Measurements from ENCODE around the gene IPO9.

IPO9 gene

DNA sequence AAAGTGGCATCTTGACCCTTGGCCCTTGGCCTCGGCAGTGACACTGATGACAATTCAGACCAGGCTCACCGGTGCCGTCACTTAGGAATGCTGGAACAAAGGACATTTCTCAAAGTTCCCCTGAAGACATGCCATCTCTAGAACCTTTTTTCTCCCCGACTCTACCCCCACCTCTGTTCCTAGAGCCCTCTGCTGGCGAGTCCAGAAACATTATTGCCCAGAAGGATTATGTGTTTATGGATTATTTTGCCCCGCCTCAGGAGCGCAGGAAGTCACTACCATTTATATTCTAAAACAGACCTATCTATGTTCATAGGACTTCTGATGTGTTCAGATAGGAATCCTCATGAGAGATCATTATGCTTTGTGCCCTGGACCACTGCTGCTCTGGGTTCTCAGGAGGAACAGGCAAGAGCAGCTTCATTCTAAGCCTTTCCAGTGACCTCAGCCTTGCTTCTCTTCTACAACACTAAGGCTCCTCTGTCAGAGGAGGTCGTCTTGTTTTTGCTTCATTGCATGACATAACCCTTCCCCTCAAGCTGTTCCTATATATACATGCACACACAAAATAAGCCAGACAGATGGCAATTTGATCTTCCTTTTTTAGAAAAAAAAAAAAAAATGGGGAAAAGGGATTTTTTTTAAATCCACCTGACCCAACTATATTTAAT, 47.3 kb downstream of the IPO9 start:
- no peak for DNase-seq (ENCODE audit: low spot score)
- TF ChIP-seq, protein P1, sequence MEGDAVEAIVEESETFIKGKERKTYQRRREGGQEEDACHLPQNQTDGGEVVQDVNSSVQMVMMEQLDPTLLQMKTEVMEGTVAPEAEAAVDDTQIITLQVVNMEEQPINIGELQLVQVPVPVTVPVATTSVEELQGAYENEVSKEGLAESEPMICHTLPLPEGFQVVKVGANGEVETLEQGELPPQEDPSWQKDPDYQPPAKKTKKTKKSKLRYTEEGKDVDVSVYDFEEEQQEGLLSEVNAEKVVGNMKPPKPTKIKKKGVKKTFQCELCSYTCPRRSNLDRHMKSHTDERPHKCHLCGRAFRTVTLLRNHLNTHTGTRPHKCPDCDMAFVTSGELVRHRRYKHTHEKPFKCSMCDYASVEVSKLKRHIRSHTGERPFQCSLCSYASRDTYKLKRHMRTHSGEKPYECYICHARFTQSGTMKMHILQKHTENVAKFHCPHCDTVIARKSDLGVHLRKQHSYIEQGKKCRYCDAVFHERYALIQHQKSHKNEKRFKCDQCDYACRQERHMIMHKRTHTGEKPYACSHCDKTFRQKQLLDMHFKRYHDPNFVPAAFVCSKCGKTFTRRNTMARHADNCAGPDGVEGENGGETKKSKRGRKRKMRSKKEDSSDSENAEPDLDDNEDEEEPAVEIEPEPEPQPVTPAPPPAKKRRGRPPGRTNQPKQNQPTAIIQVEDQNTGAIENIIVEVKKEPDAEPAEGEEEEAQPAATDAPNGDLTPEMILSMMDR (IDR thresholded peaks at IDR 0.05; ENCODE audit: extremely low read depth, missing control alignments): no peak

DNA sequence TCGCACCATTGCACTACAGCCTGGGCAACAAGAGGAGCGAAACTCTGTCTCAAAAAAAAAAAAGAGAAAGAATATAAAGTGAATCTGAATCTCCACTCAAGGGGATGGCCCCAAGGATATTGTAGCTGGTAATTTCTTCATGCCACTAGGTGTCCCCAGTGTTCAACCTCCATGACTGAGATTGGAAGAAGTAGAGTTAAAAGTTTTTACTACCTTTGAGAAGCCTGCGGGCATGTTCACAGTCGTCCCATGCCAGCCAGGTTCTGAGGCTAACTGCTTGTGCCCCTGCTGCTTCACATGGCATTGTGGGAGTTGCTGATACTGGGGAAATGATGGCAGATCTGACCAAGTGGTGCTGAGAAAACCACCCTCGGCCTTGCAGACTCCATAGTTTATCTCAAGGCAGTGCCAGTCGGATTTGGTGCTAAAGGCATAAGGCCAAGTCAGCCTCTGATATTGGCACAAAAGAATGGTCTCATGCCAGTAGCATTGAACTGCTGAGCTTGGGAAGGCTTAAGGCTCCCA, 49.0 kb downstream of the IPO9 start:
- peak; percentile 66 for DNase-seq (ENCODE audit: low spot score)
- TF ChIP-seq, protein P1 (IDR thresholded peaks at IDR 0.05; ENCODE audit: extremely low read depth, missing control alignments): peak; percentile 38

DNA sequence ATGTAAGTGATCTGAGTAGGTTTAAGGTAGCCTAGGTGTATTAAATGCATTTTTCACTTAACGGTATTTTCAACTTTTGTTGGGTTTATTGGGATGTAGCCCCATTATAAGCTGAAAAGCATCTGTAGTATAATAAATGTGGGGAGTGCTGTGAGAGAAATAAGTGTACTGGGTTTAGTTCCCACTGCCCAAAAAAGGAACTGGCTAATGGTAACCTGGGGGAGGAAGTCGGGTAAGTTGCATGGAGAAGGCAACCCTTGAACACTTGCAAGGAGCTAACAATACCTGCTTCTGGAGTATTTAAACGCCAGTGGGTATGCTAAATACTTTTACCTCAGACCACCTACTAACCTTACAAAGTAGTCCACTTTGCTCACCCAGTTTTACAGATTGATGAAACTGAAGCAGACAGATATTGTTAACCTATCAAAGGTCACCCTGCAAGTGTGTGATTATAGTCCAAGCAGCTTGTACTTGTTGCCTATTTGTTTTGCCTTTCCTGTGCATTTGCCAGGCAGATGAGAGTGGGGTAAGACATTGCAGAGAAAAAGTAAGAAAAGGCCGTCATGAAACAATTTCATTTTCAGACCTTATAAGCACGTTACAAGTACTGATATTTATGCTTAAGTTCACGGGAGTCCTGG, 52.1 kb downstream of the IPO9 start:
- TF ChIP-seq, protein P1 (IDR thresholded peaks at IDR 0.05; ENCODE audit: extremely low read depth, missing control alignments): no peak
- no peak for DNase-seq (ENCODE audit: low spot score)

DNA sequence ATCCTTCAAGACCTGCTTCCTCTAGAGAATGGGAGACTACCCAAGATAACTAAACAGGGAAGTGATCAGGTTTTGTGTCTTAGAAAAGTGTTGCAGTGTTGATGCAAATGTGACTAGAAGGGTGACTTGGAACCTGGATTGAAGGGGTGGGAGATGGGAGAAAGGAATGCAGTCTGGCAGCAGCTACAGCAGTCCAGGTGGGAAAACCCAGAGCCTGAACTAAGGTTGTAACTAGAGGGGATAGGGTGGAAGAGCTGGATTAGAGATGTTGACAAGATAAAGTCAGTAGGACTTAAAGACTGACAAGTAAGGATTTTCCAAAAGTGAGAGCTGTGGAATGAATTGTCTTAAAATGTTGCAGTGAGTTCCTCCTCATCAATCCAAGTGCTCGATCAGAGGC, 52.7 kb downstream of the IPO9 start:
- no peak for DNase-seq (ENCODE audit: low spot score)
- TF ChIP-seq, protein P1 (IDR thresholded peaks at IDR 0.05; ENCODE audit: extremely low read depth, missing control alignments): no peak

DNA sequence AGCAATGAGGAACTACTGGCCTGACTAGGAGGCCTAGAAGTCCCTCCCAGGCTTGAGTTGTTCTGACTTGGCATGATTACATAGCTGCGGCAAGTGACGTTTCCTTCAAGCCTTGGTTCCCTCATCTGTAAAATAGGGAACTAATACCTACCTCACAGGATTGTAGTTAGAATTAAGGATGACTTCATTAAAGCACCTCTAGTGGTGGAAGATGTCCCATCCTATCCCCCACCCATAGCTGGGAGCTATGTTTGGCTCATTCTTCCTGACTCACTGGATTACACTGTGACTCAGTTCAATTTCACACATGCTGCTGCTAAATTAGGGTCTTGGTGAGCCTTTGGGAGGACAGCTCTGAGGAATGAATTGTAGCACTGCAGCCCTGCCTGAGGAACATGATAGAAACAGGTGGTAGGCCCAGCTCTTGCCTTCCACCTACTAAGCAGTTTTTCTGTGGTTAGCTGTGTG, 53.7 kb downstream of the IPO9 start:
- no peak for DNase-seq (ENCODE audit: low spot score)
- TF ChIP-seq, protein P1 (IDR thresholded peaks at IDR 0.05; ENCODE audit: extremely low read depth, missing control alignments): no peak

DNA sequence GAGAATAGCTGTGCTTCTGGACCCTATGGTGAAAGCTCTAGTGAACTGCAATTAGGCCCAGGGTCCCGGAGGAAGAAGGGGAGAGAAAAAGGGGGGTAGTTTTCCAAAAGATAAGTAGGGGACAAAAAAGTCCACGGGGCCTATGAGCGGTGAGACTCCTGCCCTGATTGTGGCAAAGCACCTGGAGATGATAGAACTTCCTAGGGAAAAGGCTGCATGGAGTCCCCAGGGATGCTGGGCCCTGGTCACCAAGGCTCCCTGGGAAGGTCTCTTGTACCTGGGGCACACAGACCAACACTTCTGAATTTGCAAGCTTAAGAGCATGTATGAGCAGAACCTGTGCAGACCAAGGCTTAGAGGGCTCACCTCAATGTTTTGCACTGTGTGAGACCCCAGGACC, 54.3 kb downstream of the IPO9 start:
- TF ChIP-seq, protein P1 (IDR thresholded peaks at IDR 0.05; ENCODE audit: extremely low read depth, missing control alignments): no peak
- DNase-seq (ENCODE audit: low spot score): no peak

DNA sequence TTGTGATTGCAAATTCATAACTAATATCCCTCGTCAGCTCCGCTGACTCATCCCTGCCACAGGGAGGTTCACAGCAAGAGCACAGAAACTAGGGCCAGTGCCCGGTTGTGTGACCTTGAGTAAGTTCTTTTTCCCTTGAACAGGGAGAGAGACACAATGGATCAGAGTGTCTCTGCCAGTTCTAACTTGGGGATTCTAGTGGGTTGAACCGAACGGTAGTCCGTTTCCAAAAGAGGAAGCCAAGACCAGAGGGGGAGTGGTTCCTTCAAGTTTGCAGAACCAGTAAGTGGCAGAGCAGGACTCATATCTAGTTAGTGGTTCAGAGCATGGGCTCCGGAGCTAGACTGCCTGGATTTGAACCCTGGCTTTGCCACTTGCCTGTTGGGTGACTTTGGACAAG, 54.8 kb downstream of the IPO9 start:
- TF ChIP-seq, protein P1 (IDR thresholded peaks at IDR 0.05; ENCODE audit: extremely low read depth, missing control alignments): no peak
- DNase-seq (ENCODE audit: low spot score): no peak
